ENCODE results near the gene DNAH10. TPM values are rescaled to one million over a fixed set of nuclear protein-coding genes. Genes with fewer than 3 reads are reported as not detected.
"Not testable (repeated sequence)": the region's sequence is repeated elsewhere in the genome, so short reads cannot be mapped to it uniquely, and the experiment has no call there.

Gene DNAH10
- total RNA-seq, 1 experiment from 2014 or later = 0.06 TPM

DNA sequence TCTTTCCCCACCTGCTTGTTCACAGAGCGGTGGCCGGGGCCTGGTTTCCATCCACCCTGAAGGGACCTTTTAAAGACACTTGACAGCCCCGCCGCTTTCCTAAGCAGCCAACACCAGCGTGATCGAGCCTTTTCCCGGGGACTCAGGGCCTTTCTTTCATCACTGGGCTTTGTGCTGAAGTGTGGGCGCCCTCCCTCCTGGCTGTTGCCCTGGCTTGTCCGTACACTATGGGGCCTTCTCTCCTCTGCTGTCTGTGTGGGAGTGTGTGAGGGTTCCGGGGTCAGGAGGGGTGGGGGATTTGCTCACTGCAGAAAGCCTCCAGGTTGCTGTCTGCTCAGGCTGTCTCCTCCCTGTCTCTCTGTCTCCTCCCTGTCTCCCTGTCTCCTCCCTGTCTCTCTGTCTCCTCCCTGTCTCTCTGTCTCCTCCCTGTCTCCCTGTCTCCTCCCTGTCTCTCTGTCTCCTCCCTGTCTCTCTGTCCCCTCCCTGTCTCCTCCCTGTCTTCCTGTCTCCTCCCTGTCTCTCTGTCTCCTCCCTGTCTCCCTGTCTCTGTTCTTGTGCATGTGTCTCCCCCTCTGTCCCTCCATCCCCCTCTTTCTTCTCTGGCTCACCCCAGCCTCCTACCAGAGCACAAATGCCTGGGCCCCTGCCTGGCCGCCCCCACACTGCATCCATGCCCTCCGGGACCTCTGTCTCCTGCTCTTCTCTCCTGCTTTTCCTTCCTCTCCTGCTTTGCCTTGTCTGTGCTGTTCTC is 145.8 kb downstream of the DNAH10 start:
- DNase-seq (ENCODE audit: low read depth) = peak; percentile 53

DNA sequence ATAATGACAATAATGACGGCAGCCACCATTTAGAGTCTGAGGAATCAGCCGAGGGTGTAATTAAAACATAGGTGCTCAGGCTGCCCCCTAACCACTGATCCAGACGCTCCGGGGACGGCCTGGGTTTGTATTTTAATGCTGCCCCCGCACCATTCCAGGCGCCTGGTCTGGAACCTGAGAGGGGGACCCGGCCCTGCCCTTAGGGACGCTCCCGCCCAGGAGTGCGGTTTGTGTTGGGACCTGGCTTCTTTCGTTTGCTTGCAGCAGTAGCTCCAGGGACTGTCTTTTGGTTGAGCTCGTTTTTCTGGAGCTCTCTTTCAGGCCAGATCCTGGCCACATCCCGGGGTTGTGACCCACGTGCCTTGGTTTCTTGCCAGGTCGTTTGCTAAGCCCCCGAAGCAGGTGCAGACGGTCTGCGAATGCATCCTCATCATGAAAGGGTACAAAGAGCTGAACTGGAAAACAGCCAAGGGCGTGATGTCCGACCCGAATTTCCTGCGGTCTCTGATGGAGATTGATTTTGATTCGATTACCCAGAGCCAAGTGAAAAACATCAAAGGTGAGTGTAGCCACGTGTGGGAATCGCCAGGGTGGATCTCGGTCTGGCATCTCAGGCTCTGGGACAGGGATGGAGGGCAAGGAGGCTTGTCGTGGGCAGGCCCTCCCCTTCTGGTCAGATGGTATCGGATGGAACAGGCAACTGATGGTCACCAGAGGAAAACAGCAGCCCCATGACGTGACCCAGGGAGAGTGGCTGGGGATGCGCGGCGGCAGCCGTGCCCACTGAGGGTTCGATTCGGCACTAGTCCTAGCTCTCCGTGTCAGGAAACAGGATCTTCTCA is 147.0 kb downstream of the DNAH10 start:
- DNase-seq (ENCODE audit: low read depth) = no peak

DNA sequence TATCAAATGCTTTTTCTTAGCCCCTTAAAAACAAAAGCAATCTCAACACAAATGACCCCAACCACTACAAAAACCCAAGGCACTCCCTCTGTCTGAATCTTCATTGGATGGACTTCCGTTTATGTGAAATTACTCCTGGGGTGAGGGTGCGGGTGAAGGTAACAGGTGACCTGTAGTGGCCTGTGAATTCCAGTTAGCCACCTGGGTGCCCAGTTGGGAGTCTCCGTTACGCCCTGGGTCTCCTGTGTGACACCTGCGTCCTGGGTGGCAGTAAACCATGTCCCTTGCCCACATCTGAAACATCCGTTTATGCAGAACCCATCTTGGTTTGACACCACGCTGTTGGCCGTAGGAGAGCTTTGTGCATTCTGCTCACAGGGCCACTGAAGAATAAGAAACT is 148.0 kb downstream of the DNAH10 start:
- no peak for DNase-seq (ENCODE audit: low read depth)

DNA sequence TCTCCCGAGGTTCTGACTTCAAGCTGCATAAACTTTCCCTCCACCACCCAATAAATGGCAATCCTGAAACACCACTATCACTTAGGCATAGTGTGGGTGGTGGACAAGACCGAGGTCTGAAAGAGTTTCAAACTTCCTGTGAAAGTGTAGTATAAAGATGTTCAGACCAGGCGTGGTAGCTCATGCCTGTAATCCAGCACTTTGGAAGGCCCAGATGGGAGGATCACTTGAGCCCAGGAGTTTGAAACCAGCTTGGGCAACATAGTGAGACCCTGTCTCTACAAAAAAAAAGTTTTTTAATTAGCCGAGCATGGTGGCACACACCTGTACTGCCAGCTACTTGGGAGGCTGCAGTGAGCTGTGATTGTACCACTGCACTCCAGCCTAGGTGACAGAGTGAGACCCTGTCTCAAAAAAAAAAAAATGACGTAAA is 148.7 kb downstream of the DNAH10 start:
- DNase-seq (ENCODE audit: low read depth) = no peak

DNA sequence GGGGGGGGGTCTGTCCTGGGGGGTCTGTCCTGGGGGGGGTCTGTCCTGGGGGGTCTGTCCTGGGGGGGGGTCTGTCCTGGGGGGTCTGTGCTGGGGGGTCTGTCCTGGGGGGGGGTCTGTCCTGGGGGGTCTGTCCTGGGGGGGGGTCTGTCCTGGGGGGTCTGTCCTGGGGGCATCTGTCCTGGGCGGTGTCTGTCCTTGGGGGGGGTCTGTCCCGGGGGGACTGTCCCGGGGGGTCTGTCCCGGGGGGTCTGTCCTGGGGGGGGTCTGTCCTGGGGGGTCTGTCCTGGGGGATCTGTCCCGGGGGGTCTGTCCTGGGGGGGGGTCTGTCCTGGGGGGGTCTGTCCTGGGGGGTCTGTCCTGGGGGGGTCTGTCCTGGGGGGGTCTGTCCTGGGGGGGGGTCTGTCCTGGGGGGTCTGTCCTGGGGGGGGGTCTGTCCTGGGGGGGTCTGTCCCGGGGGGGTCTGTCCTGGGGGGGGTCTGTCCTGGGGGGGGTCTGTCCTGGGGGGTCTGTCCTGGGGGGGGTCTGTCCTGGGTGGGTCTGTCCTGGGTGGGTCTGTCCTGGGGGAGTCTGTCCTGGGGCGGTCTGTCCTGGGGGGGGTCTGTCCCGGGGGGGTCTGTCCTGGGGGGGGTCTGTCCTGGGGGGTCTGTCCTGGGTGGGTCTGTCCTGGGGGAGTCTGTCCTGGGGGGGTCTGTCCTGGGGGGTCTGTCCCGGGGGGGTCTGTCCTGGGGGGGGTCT is 149.7 kb downstream of the DNAH10 start:
- not testable (repeated sequence) for DNase-seq (ENCODE audit: low read depth)

DNA sequence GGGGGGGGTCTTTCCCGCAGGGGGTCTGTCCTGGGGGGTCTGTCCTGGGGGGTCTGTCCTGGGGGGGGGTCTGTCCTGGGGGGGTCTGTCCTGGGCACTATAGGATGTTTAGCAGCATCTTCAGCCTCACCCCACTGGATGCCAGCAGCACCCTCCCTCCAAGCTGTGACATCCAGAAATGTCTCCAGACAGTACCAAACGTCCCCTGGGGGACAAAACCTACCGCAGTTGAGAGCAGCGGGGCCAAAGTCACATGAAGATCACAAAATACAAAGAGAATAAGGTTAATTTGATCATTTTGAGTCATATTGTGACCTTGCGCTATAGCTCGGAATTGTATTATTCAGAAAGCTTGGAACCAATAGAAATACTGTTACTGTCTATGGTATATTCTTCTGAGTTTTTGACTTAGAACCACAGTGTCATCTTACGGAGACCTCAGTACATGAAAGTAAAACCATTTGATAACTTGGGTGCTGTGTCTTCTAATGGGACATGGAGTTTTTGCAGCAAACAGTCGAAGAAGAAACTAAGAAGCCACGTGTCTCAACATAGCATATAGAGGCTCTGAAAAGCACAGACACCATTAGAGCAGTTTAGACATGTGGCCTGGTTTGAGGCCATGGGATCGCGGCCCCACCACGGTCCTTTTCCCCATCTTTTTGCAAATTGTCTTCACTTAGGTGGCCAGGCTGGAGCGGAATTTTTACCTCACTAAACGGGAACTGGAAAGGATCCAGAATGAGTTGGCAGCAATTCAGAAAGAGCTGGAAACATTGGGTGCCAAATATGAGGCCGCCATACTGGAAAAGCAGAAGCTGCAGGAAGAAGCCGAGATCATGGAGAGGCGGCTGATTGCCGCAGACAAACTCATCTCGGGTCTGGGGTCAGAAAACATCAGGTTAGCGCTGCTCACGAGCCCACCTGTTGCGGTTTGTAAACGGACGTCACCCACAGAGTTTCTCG is 150.6 kb downstream of the DNAH10 start:
- no peak for DNase-seq (ENCODE audit: low read depth)

DNA sequence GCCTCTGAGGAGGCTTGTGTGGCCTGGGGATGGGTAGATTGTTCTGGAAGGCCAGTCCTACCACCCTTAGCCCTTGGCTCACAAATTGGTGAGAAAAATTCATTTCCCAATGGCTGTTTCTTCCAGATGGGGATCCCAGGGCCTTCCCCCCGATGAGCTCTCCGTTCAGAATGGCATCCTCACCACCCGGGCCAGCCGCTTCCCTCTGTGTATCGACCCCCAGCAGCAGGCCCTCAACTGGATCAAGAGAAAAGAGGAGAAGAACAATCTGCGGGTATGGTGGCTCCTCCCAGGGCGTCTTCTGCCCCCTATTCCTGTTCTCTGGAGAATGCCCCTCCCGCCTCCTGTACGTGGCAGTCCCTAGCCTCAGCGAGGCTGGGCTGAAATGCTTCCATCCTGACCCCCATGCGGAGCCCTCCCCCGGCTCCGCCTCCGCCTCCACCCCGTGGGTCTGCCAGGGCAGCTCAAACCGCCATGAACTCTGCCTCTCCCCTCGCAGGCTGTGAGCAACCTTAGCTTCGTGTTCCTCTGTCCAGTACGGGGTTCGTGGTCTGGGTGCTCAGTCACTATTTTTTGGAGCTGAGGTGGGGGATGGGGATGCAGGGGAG is 152.7 kb downstream of the DNAH10 start:
- no peak for DNase-seq (ENCODE audit: low read depth)

DNA sequence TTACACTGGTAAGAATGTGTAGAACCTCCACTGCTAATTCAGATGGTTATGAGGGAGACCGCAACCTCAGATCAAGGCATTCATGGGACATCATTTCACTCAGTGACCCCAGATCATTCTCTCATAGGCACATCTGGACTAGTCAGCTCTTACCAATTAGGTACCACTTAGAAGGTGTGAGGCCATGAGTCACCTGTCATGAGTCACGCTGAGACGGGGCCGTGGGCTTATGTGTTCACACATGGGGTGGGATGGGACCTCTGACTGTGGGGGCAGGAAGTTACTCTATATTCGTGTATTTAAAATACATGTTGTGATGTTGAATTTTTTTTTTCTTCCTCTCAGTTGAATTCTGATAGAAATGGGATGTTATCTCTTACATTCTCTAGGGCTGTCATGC is 154.6 kb downstream of the DNAH10 start:
- DNase-seq (ENCODE audit: low read depth) = peak; percentile 82

DNA sequence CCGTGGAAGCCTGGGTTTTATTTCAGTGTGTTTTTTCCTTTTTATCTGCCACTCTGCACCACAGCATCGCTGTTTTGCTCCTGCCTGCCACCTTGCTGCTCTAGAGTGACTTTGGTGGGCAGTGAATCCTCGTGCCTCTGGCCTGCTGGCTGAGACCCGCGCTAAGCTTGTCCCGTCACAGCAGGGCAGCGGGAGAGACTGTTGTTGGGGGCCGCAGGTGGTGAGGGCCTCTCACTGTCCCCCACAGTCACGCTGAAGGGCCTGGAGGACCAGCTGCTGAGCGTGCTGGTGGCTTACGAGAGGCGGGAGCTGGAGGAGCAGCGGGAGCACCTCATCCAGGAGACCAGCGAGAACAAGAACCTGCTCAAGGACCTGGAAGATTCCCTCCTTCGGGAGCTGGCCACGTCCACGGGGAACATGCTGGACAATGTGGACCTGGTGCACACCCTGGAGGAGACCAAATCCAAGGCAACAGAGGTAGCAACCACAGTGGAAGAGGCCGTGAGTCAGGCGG is 155.3 kb downstream of the DNAH10 start:
- DNase-seq (ENCODE audit: low read depth) = no peak

DNA sequence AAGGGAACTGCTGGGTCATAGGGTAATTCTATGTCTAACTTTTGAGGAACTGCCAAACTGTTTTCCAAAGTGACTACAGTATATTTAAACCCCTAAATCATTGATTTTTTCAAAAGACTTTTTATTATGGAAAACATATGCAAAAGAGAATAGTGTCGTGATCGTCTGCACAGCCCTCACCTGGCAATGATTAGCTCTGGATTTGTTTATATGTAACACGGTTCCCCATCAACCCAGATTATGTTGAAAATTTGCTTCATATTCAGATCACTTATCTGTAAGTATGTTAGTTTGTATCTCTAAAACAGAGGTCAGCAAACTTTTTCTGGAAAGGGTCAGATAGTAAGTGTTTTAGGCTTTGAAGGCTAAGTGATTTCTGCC is 157.9 kb downstream of the DNAH10 start:
- DNase-seq (ENCODE audit: low read depth) = no peak

DNA sequence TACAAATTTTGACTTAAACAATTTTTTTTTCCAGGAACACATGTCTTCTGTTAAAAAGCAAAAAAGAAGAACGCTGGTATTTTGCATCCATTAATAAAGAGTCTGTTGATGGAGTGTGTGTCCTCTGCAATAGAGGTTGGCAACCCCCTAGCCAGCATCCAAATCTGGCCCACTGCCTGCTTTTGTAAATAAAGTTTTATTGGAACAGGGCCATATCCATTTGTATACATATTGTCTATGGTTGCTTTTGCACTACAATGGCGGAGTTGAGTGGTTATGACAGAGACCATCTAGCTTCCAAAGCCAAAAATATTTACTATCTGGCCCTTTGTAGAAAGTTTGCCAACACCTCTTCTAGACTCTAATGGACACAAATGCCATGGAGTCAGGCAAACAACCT is 160.9 kb downstream of the DNAH10 start:
- DNase-seq (ENCODE audit: low read depth) = no peak

DNA sequence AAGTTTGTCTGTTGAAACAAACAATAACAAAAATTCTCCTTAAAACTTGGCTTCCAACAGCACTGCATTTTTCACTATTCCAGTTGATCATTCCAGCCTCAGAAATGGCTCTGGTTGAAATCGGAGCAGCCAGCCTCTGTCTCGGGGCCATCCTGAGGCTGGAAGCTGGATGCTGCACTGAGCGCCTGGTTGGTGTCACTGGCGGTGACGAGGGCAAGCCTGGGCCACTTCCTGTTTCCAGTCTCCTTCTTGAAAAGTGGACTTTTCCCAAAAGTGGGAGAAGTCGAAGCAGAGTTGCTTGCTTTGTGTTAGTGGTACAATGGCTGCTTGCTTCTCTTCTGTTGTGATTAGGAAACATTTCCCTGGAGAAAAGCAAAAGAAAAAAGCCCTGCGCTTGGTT is 161.8 kb downstream of the DNAH10 start:
- no peak for DNase-seq (ENCODE audit: low read depth)

DNA sequence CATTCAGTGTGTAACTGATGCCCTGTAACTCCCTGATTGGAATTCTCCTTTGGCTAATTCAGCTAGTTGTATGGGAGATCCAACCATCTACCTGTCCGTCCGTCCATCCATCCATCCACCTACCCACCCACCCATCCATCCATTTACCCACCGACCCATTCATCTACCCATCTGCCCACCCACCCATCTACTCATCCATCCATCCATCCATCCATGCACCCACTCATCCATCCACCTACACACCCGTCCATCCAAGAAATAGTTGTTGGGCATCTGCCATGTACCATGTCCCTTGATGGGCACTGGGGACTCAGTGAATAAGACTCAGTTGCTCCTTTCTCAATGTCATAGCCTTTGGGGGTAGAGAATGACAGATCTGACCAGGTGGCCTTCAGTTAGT is 162.4 kb downstream of the DNAH10 start:
- DNase-seq (ENCODE audit: low read depth) = no peak

DNA sequence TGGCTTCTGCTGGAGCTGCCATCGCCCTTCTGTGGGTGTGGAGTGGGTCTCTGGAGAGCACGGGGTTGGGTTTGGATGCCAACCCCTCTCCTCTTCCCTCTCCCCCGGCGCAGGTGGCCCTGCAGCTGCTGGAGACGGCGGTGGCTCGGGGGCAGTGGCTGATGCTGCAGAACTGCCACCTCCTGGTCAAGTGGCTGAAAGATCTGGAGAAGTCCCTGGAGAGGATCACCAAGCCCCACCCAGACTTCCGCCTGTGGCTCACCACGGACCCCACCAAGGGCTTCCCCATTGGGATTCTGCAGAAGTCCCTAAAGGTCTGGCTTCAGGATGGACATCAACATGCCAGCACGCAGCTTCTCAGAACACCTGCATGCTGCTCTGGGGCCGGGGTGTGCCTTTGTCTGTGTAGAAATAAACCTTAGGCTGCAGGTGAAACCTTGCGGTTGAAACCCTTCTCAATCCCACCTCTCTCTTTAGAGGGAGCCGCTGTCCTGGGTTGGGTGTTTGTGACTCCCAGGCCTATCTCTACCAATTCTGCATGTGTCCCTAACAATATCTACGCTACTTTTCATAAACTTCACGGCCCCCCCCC is 166.3 kb downstream of the DNAH10 start:
- DNase-seq (ENCODE audit: low read depth) = no peak

DNA sequence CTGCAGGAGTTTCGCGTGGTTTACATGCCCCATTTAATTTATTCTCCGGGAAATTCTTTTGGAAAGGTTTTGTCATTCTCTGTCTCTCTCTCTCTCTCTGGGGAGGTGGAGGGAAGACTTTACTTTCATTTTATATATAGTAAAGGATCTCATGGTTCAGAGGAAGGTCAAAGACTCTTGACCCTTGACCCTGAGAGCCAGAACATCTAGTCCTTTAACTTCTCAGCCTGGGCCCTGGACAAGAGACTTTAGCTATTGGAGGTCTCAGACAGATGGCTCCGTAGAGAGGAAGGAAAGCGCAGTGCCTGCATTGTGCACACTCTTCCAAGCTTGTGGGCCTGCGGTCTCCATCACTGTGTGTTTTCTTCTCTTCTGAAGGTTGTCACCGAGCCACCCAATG is 166.8 kb downstream of the DNAH10 start:
- no peak for DNase-seq (ENCODE audit: low read depth)

DNA sequence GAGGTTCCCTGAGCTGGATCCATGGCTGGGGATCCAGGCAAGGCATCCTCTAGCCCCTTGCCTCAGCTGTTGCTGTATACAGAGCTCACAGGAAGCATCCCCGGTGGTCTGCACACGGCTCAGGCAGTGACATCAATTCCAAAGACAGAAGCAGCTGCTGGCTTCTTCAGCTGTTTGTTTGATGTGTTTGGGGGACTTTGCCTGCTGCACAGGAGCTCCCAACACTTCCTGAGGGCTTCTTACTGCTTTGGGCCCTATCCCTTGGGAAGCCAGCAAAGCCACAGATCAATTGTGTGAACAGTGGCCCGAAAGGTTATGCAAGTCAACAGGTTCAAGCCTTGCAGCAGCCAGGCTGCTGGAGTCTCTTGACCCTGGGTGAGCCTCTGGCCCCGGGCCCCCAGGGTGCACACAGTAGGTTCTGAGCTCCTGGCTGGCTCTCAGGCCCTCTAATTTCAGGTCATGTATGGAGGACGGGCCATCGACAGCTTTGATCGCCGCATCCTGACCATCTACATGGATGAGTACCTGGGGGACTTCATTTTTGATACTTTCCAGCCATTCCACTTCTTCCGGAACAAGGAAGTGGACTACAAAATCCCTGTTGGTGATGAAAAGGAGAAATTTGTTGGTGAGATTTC is 168.0 kb downstream of the DNAH10 start:
- DNase-seq (ENCODE audit: low read depth) = no peak

DNA sequence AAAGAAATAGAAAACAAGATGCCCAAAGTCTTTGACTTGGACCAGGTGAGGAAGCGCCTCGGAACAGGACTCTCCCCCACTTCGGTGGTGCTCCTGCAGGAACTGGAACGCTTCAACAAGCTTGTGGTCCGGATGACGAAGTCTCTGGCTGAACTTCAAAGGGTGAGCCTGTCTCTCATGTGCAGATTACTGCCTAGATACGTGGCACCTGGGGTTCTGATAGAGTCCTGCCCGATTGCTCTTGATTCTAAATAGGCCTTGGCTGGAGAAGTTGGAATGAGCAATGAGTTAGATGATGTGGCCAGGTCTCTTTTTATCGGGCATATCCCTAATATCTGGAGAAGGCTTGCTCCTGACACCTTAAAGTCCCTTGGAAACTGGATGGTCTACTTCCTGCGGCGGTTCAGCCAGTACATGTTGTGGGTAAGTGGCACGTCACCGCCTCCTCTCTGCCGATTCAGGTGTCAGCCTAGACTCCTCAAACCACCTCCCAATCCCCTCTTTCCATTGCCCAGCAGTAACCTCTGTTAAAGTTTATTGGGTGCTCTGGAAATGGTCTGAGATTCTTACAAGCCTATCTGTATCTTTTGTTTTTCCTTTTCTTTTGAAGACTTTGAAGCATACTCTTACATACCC is 169.7 kb downstream of the DNAH10 start:
- no peak for DNase-seq (ENCODE audit: low read depth)

DNA sequence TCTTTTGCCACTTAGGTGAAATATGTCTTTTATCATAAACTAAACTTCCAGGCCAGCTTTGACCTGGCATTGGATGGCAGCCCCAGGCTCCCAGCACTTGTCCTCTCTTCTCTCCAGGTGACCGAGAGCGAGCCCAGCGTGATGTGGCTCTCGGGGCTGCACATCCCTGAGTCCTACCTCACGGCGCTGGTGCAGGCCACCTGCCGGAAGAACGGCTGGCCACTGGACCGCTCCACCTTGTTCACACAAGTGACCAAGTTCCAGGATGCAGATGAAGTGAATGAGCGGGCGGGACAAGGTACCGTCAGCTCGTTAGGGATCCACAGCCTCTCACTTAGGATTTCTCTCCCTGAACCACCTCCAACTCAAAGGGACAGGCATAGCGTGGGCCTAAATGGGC is 171.1 kb downstream of the DNAH10 start:
- DNase-seq (ENCODE audit: low read depth) = no peak

DNA sequence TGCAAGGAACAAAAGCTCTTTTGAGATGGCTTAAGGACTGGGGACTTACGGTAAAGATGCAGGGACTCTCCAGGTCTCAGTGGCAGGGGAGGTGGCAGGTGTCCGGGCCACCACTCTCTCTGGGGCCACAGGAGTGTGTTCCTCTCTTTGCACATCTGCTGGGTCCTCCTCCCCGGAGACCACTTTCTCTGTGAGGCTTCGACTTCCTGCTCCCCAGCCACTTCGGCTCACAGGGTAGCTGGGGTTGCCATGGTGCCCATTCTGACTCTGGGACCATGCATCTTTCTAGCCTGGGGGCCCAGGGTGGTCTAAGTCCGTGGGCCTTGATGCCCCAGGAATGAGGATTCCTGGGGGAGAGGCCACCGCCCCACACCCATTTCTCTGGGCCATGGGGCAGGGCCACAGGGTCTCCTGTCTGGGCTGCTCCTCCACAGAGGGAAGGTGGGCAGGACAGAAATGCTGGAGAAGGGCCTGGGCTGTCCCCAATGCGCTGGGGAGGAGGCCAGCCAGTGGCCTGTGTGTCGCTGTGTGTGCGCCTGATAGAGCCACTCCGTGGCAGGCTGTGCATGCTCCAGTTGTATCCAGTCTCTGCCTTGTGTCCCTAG is 172.0 kb downstream of the DNAH10 start:
- DNase-seq (ENCODE audit: low read depth) = no peak

Data from Daoy (cell line).